Right ventricle myocardium inferior (tissue), 1 donor: ENCODE data around the gene ADAM19. TPM values are rescaled to one million over a fixed set of nuclear protein-coding genes. Genes with fewer than 3 reads are reported as not detected.

Experiments
- ATAC-seq: fragments of 200-7000 bp; cut with Tn5 transposase; one replicate; pipeline ENCODE4 v1.9.1; 2020; ENCODE audit warnings: mild to moderate bottlenecking, moderate library complexity
- DNase-seq: peaks from one replicate; pipeline ENCODE4 v3.0.0; 2021; ENCODE audit errors: missing footprints
- intact Hi-C: fragments of 100-400 bp; cut with DNase I; formaldehyde crosslinking; loops from one replicate; pipeline ENCODE4 v1.11.0; 2022
- total RNA-seq: library from RNA; stranded (reverse); fragmentation: NEBNext Ultra II Directional; extraction: Animal tissue kit (Norgen Biotek cat#: 25700); gene quantifications from one replicate; pipeline ENCODE4 v1.2.1, GENCODE V29; 2021
- donor health status: DM: no; HTN: yes; CAD: no; lungs with severe emphysema.

The ADAM19 gene
- total RNA-seq, 1 donor from 2014 or later: 11.3 TPM

DNA sequence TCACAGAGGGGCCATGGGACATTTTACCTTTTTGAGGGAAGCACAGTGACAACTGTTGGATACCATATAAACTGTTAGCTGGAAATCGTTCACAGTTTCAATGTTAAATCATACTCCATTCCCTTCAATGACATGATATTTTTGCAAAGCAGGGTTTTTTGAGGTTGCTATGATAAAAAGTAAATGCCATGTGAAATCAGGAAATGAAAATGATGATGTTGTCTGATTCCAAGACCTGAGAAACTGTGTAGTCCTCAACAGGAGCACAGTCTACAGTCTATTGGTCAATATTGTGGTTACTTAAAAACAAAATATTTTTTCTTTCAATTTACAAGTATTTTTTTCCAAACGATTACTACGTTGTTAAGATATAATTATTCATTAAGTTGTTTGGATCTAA, 24.0 kb upstream of the ADAM19 start:
- DNase-seq: no peak
- ATAC-seq: no peak
- intact Hi-C loops: no loop called here

DNA sequence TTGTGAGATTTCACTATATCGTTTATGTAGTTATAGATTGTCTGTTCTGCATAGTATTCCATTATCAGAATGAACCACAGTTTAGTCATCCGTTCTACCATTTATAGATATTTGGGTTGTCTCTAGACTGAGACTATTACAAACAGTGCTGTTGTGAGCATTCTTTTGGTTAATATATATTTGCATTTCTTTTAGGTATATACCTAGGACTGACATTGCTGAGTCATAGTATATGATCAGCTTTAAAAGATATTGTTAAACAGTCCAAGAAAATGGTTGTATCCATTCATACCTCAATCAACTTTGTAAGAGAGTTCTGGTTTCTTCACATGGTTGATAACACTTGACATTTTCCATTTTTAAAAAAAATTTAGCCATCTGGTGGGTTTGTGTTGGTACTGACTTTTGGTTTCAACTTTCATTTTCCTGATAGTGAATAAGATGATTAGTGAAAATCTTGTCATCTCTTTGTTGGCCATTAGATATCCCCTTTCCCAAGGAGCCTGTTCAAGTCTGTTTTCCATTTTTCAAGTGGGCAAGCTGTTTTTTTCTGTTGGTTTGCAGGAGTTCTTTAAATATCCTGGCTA, 22.9 kb upstream of the ADAM19 start:
- DNase-seq (no peak), ATAC-seq (no peak)
- intact Hi-C loops: no loop called here

DNA sequence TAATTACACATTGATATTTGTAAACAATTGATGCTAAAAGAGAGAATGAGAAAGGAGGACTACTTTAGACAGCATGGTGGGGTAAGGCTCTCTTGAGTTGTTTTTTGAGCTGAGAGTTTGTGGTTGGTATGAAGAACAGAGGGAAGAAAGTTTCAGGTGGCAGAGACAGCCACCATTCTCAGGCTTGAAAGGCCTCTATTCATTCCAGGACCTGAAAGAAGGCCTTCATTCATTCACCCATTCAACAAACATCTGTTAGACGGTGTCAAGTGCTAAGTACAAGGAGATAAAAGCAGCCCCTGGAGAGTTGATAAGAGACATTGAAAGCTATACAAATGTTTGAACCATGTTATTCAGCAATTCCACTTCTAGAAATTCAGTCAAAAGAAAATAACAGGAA, 21.7 kb upstream of the ADAM19 start:
- DNase-seq: no peak
- peak; percentile 32 for ATAC-seq
- intact Hi-C loops: no loop called here

DNA sequence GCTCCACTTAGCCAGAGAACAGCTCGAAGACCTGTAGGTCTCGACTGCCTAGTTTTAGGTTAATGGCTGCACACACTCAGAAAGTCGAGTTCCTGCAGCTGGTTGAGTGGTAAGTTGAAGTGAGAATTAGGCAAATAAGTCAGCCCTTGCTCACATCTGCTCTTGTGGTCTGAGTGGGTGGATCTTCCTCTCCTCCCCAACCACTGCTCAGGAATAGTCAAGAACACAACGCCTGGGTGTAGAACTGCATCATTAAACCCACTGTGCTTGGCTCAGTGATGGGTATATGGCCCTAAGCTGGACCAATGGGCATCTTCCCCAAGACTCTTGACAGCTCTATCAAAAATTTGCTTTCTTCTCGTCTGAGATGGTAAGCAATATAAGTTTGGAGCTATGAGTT, 20.9 kb upstream of the ADAM19 start:
- intact Hi-C loops: no loop called here
- DNase-seq (no peak), ATAC-seq (no peak)

DNA sequence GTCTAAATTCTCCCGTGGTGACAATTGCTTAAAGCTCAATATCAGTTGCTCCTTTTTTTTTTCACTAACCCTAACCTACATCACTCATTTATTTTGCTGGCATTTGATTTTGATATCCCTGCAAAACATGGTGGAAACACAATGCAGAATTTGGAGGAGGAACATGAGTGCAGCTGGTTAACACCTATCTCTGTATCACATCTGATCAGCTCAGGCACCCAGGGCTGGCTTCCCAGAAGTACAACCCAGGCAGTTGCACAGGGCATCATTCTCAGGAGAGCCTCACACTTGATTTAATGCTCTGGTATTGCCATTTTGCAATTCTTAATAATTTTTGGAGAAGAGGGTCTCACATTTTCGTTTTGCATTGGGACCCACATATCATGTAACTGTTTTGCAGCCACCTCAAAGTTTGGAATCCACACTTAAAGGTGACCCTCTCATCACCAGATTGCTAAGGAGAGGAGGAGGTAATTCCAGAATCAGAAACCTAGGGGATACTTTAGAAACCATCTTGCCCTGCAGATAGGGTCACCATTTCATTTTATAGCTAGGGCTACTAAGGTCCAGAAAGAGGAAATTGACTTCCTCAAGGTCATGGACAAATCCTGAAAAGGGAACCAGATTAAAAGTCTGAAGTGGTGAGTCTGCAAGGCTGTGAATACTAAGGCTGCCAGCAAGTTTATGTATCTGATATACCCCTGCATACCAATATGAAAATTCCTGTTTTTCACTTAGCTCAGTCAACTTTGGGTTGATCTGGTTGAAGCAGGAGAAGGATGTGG, 19.3 kb upstream of the ADAM19 start:
- intact Hi-C loops: no loop called here
- ATAC-seq (no peak), DNase-seq (no peak)

DNA sequence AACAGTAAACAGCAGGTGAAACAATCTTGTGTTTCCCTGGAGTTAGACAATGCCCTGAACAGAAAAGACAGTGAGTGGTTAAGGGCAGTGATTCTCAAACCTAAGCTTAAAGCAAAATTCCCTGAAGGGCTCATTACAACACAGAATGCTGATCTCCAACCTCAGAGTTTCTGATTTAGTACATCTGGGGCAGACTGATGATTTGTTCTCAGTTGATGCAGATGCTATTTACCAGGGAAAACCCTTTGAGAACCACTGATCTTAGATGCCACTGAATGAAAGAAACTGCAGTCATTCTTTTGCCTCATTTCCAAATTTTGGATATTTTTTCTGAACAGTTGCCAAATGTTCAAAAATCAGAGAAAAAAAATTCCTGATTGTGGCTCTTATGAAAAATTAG, 18.7 kb upstream of the ADAM19 start:
- intact Hi-C loops: no loop called here
- ATAC-seq (peak; percentile 72), DNase-seq (no peak)

DNA sequence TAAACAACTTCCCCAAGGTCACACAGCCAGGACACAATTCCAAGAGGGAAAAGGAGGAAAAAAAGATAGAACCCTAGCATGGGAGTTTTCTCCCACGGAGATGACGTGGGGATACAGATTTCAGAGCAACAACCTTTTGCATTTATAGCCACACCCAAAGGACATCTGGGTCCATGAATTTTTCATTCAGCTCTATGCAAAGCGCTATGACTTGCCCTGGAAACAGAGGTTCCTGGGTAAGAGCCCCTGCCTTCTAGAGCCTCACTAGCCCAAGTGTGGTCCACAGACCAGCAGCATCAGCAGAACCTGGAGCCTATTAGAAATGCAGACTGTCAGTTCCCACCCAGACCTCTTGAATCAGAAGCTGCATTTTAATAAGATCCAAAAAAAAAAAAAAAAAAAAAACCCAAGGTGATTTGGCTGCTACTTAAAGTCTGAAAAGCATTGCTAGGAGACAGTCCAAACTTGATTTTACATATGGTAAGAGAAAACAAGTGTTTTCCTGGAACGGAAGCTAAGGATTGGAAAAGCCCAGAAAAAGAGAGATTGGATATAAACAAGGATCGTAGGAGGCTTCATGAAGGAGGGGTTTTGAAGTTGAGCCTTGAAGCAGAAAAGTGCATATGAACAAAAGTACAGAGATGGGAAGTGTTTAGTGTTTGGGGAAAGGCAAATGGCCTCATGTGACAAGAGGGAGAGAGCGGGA, 17.6 kb upstream of the ADAM19 start:
- ATAC-seq: no peak
- no peak for DNase-seq
- intact Hi-C loops: no loop called here

DNA sequence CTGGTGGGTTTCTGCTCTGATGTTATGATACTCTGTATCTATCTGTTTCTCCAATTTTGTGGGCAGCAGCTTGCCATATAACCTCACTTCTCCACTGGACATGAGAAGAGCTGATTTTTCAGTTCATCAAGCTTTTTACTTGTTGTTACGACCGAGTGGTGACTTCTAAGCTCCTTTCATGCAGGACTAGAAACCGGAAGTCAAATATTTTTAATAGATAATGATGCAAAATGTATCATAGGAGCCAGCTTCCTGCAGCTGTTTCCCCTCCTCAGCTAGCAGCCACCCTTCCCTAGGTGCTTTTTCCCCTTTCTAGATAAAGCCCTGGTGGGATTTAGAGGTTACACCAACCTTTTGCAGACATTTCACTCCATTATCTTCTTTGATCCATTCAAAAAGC, 17.0 kb upstream of the ADAM19 start:
- intact Hi-C loops: no loop called here
- ATAC-seq: no peak
- no peak for DNase-seq

DNA sequence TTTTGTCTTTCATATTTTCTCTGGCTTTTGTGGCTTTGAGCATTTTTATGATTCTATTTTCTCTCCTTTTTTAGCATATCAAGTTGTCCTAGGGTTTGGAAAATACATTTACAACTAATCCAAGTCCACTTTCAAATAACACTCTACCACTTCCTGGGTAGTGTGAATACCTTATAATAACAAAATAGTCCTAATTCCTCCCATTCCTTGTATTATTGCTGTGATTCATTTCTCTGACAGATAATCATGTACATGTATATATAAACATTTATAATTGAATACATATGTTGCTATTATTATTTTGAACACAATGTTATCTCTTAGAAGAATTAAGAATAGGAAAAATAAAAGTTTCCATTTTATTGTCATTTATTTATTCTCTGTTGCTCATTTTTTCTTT, 14.9 kb upstream of the ADAM19 start:
- intact Hi-C loops: no loop called here
- DNase-seq (no peak), ATAC-seq (no peak)

DNA sequence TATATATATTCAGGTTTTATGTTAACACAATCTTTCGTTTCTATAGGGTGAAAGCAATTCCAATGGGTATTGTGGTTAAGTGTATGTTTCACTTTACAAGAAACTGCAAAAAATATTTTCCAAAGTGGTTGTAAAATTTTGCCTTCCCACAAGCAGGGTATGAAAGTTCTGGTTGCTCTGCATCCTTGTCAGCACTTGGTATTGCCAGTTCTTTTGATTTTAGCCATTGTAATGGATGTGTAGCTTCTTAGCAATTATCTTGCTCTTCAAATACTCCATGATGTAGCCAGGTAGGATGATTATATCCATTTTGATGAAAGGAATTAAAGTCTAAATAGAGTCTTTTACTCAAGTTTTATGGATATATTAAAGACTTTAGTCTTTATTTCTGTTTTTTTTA, 9.1 kb upstream of the ADAM19 start:
- intact Hi-C loops: no loop called here
- DNase-seq: no peak
- ATAC-seq: no peak

DNA sequence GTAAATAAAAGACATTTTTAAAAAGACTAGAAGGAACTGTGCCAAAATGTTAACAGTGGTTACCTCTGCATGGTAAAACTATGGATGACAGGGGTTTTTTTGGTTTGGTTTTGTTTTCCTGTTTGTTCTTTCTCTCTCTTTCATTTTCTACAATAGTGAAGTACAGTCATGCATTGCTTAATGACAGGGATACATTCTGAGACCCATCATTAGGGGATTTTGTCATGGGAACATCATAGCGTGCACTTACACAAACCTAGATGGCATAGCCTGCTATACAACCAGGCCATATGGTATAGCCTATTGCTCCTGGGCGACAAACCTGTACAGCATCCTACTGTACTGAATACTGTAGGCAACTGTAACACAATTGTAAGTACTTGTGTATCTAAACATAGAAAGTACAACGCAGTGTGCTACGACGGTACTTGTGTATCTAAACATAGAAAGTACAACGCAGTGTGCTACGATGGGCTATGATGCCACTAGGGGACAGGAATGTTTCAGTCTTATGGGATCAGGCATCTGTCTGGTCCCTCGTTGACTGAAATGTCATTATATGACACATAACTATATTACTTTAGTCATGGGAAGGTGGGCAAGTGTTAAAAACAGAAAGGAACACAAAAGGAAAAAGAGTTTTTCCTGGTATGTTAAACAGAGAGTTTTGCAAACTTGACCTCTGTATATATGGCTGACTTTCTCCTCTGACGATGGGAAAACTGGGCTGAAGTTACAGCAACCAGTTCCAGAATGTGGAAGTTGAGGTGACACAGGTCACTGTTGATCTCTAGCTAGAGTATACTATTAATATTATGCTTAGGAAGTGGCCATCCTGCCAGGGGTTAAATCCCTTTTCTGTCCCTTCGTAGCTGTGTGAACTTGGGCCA, 7.4 kb upstream of the ADAM19 start:
- ATAC-seq (peak; percentile 84), DNase-seq (no peak)
- intact Hi-C loops: no loop called here

DNA sequence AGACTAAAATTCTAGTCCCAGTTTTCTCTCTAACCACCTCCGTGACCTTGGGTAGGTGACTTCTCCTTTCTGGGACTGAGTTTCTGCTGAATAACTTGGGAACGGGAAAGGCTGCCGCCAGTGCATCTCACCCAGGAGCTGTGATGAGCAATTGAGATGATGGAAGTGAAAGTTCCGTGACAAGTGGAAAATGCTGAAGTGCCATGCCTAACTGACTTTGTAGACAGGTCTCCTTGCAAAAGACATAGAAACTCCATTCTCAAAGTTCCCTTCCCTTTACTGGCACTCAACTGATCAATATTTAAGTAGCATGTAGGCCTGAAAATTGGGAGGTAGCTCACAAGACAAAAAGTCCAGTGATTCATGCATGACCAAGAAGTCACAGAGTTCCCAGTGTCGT, 6.3 kb upstream of the ADAM19 start:
- DNase-seq: no peak
- no peak for ATAC-seq
- intact Hi-C loops: no loop called here

DNA sequence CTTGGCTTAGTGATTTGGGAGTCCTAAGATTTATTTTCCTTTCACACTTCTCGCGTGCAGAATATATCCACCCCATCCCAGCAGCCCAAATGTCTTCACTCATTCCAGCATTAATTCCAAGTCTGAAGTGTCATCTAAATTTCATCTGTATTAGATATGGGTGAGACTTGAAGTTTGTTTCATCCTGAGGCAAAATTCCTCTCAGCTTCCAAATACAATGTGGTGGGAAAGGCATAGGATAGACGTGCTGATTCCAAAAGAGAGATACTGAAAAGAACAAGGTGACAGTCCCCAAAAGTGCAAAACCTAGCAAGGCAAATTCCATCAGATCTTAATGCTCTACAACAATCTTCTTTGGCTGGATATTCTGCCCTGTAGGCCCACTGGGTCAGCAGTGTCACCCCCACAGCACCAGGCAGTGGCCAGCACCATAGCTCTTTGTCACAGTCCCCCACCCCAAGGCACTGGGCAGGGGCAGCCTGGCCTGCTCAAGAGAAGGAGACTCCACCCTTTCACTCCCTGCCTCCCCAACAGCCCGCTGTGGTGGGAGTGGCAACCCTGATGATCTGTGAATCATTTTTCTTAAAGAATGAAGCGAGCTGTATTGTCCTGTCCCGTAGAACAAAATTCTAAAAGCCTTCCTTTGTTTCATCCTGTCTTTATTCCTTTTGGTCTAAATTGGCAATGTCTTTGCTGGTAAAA, 2.7 kb upstream of the ADAM19 start:
- ATAC-seq (no peak), DNase-seq (no peak)
- intact Hi-C loops: loop anchor here (5.0 kb wide), 1 partner anchor 56 kb away; no protein-coding TSS in a partner anchor

DNA sequence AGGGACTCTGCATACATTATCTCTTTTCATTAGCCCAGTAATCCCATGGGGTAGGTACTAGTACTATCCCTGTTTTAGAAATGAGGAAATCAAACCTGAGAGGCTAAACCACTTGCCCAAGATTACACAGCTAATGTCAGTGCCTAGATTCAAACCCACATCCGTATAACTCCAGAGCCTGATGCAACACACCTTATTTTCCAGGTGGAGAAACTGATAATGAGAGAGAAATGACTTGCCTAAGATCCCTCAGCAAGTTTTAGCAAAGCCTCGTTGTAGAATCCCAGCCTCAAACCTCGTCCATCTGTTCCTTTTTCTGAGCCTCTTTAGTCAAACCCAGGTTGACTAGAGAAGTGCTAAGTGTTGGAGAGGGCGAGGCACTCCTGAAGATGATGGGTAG, 1.1 kb upstream of the ADAM19 start:
- intact Hi-C loops: loop anchor here (5.0 kb wide), 1 partner anchor 54 kb away; no protein-coding TSS in a partner anchor
- no peak for DNase-seq
- no peak for ATAC-seq

DNA sequence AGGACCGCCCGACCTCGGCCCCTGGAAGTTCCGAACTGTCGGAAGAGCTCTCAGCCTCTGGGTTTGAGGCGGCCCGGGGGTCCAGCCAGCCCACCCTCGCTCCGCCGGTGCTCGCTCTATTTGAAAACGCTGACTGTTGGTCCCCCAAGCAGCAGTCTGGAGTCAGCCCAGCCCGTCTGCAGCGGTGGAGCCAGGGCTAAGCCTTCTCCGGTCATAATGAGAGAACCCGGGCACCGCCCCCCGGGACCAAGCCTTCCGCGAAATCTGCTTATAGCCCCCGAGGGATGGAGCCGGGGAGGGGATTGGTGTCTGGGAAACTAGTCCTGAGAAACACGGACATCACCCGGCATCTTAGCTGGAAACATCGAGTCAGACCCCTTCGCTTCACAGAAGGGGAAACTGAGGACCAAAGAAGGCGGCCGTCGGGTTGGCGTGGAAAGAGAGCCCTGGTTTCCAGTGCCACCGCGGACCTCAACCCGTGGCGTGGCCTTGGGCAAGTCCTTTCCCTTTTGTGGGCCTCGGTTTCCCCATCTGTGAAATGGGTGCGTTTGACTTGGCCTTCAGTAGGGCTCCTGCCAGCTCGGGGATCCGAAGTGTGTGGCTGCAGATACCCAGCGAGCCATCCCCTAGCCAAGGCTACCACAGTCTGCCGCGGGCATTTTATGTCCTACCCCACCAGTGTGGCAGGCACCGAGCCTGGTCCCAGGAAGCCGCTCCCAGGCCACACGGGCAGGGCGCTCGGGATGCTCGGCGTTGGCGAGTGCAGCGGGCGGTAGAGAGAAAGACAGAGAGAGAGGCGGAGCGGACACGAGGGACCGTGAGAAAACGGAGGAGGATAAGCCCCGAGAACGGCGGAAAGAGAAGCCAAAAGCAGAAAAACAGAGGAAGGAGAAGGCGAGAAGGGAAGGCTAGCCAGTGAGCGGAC, 857 bp downstream of the ADAM19 start:
- peak; percentile 43 for ATAC-seq
- intact Hi-C loops: loop anchor here (5.0 kb wide), 1 partner anchor 52 kb away; no protein-coding TSS in a partner anchor
- DNase-seq: peak; percentile 84

DNA sequence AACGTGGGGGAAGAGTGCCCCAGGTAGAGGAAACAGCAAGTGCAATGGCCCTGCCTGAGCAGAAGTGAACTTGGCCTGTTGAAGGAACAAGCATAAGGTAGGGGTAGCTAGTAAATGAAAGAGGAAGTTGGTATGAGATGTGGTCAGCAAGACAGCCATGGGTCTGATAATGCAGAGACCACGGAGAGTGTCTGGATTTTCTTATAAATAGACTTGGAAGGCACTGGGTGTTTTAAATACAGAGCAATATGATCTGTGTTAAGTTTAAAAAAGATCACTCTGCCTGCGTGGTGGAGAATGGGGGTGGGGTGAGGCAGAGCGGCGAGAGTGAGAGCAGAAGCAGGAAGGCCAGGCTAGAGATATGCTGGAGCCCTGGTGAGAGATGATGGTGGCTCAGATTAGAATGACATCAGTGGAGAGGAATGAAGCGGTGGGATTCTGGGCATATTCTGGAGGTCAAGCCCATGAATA, 4.2 kb downstream of the ADAM19 start:
- DNase-seq (no peak), ATAC-seq (peak; percentile 12)
- intact Hi-C loops: no loop called here

DNA sequence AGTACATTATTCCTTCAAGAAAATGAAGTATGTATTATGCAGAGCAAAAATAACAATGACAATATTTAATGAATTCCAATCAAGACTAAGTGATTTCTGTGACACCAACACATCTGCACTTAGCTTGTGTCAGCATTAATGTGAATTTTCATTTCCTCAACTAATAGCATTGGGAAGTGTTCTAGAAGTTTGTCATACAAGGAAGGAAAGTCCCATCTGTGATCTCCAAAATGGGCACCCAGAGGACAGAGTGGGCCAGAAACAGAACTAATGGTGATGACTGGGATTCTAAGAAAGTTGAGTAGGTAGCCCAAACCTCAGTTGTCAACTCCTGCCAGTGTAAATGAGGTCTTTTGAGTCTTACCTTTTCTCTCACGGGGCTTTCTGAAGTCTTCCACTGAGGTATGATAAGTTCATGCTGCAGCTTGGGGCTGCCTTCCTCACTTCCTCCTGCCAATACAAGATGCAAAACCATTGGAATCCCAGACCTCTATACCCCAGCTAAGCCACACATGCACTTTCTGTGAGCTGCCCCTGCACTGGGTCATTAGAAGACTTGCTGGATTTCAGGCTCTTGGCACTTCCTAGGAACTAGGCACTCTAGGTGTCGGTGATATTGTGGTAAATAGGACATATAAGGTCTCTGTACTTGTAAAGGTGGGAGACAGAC, 4.9 kb downstream of the ADAM19 start:
- intact Hi-C loops: no loop called here
- ATAC-seq: no peak

More for the DNA sequence above, 4.9 kb downstream of the ADAM19 start:
- DNase-seq: no peak
